G401 (cell line): ENCODE results near the gene CGNL1. TPM values are rescaled to one million over a fixed set of nuclear protein-coding genes. Genes with fewer than 3 reads are reported as not detected.

Source experiments
- DNase-seq: peaks from one replicate; pipeline ENCODE4 v3.0.0-alpha.2; 2015; ENCODE audit warnings: low spot score
- in situ Hi-C: cut with HindIII; loops from 2 replicates; pipeline ENCODE4 v1.10.0; 2016; ENCODE audit warnings: low sequenced_read_pairs, mixed read lengths
- total RNA-seq: library from RNA; depleted of rRNA; stranded (reverse); fragments of >200 nt; shearing (Covaris generic); gene quantifications from 2 replicates; pipeline ENCODE4 v1.2.3, GENCODE V29; 2014

The CGNL1 gene
- total RNA-seq, 1 experiment from 2014 or later, result 121 TPM

GRCh38 chr15:57550640-57551039 lies 174.3 kb downstream of the CGNL1 start:
- in situ Hi-C loops, result no loop called here
- DNase-seq, result peak; percentile 22

GRCh38 chr15:57551715-57552677 lies 175.7 kb downstream of the CGNL1 start:
- peak; percentile 22 for DNase-seq
- in situ Hi-C loops, result no loop called here

- in situ Hi-C loops, result no loop called here
- no peak for DNase-seq
Observed at GRCh38 chr15:57552678-57553334, 176.5 kb downstream of the CGNL1 start.

- DNase-seq, result no peak
- in situ Hi-C loops, result no loop called here
Observed at GRCh38 chr15:57553526-57553925, 177.2 kb downstream of the CGNL1 start.

GRCh38 chr15:57554063-57554811 lies 177.9 kb downstream of the CGNL1 start:
- peak; percentile 52 for DNase-seq
- in situ Hi-C loops, result no loop called here

- in situ Hi-C loops, result no loop called here
- peak; percentile 74 for DNase-seq
Observed at GRCh38 chr15:57554812-57555179, 178.5 kb downstream of the CGNL1 start.

GRCh38 chr15:57555270-57555669 lies 179.0 kb downstream of the CGNL1 start:
- in situ Hi-C loops, result no loop called here
- DNase-seq, result no peak

- no peak for DNase-seq
Observed at GRCh38 chr15:57556040-57556439, 179.7 kb downstream of the CGNL1 start.

GRCh38 chr15:57557267-57557666 lies 181.0 kb downstream of the CGNL1 start:
- DNase-seq, result no peak
- in situ Hi-C loops, result no loop called here

More at GRCh38 chr15:57556040-57556439, 179.7 kb downstream of the CGNL1 start:
- in situ Hi-C loops, result no loop called here

GRCh38 chr15:57557810-57558209 lies 181.5 kb downstream of the CGNL1 start:
- DNase-seq, result no peak
- in situ Hi-C loops, result no loop called here

- peak; percentile 72 for DNase-seq
- in situ Hi-C loops, result no loop called here
Observed at GRCh38 chr15:57559875-57560274, 183.6 kb downstream of the CGNL1 start.

- in situ Hi-C loops, result no loop called here
Observed at GRCh38 chr15:57561041-57561711, 184.9 kb downstream of the CGNL1 start.

GRCh38 chr15:57562196-57562769 lies 186.0 kb downstream of the CGNL1 start:
- in situ Hi-C loops, result no loop called here
- DNase-seq, result peak; percentile 32

More at GRCh38 chr15:57561041-57561711, 184.9 kb downstream of the CGNL1 start:
- peak; percentile 87 for DNase-seq

- in situ Hi-C loops, result no loop called here
- no peak for DNase-seq
Observed at GRCh38 chr15:57563416-57563815, 187.1 kb downstream of the CGNL1 start.

- DNase-seq, result no peak
- in situ Hi-C loops, result no loop called here
Observed at GRCh38 chr15:57565311-57565710, 189.0 kb downstream of the CGNL1 start.

GRCh38 chr15:57566834-57567233 lies 190.5 kb downstream of the CGNL1 start:
- no peak for DNase-seq
- in situ Hi-C loops, result no loop called here

GRCh38 chr15:57567891-57568290 lies 191.6 kb downstream of the CGNL1 start:
- in situ Hi-C loops, result no loop called here
- DNase-seq, result no peak

GRCh38 chr15:57568299-57568698 lies 192.0 kb downstream of the CGNL1 start:
- DNase-seq, result no peak
- in situ Hi-C loops, result no loop called here

GRCh38 chr15:57570340-57570739 lies 194.0 kb downstream of the CGNL1 start:
- no peak for DNase-seq
- in situ Hi-C loops, result no loop called here
